Duodenal mucosa (tissue), 2 donors: Measurements from ENCODE around the gene KCTD3.

Experiments used
- H3K27ac ChIP-seq: one replicate; pipeline ENCODE4 v1.7.0; 2013; ENCODE audit warnings: low read depth, low read length
- H3K27me3 ChIP-seq, 2 donors: one replicate each; pipeline ENCODE4 v1.7.0; 2013; ENCODE audit warnings: low read length in 2 of 2, control low read depth in 1 of 2; ENCODE audit not compliant: insufficient read depth in 2 of 2, control insufficient read depth in 1 of 2
- H3K36me3 ChIP-seq, 2 donors: one replicate each; pipeline ENCODE4 v1.7.0; 2013; ENCODE audit warnings: low read length in 2 of 2, control low read depth in 1 of 2; ENCODE audit not compliant: insufficient read depth in 2 of 2, control insufficient read depth in 1 of 2
- H3K4me1 ChIP-seq, 2 donors: one replicate each; pipeline ENCODE4 v1.7.0; 2013; ENCODE audit warnings: low read length in 2 of 2, control low read depth in 1 of 2; ENCODE audit not compliant: insufficient read depth in 2 of 2, control insufficient read depth in 1 of 2
- H3K4me3 ChIP-seq, 2 donors: one replicate each; pipeline ENCODE4 v1.7.0; 2013; ENCODE audit warnings: low read length in 2 of 2, low read depth in 1 of 2
- H3K9ac ChIP-seq, 2 donors: one replicate each; pipeline ENCODE4 v1.7.0; 2013; ENCODE audit warnings: low read length in 2 of 2, low read depth in 1 of 2
- H3K9me3 ChIP-seq, 2 donors: one replicate each; pipeline ENCODE4 v1.7.0; 2013; ENCODE audit warnings: low read length in 2 of 2, control low read depth in 1 of 2; ENCODE audit not compliant: control insufficient read depth in 1 of 2

KCTD3 gene

DNA sequence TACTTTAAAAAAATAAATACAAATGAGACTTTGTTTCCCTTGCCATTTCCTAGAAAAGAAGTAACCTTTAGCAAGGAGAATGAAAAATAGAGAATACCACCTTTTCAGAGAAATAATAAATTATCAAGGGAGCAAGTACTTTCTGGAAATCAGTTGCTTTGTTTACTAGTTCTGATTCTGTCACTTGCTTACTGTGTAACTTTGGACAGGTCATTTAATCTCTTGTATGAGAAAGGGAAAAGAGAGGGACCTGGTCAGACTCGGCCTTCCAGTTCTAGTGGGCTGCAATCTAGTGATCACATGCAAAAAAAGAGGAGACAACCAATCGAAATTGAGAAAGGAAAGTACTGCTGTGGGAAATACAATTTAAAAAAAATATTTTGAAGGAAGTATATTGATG, 34.2 kb downstream of the KCTD3 start:
- Histone ChIP-seq H3K9ac (no peak overlapping the region), H3K36me3 (peaks cover 6 to 40% of the 10 kb centered on the region in 2 donors), H3K4me3 (no peak overlapping the region), H3K27me3 (no peaks in the 10 kb centered on the region), H3K4me1 (peaks cover 0 to 3% of the 10 kb centered on the region in 2 donors), H3K27ac (no peak overlapping the region), H3K9me3 (no peaks in the 10 kb centered on the region)

DNA sequence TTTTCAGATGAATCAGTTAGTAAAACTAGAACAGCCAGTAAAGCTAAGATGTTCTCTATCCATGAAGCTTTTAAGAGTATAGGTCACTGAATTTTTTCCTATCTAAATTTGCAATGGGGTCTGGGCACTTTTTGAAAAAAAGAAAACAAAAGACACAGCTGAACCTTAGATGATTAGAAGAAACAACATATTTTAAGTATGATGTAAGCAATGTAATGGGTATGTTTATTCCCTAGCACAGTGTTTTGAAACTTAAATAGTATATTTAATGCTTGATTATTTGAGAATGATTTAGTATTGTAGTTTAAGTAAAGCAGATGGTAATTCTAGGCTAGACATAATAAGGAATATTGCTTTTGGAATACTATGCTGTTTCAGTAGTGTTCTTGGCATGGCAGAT, 36.2 kb downstream of the KCTD3 start:
- H3K4me3 ChIP-seq, result no peak overlapping the region
- no peak overlapping the region for H3K9ac ChIP-seq
- no peaks in the 10 kb centered on the region for H3K9me3 ChIP-seq
- no peaks in the 10 kb centered on the region for H3K27me3 ChIP-seq
- no peaks in the 10 kb centered on the region for H3K4me1 ChIP-seq
- H3K27ac ChIP-seq, result no peak overlapping the region
- peaks cover 6 to 34% of the 10 kb centered on the region in 2 donors for H3K36me3 ChIP-seq

DNA sequence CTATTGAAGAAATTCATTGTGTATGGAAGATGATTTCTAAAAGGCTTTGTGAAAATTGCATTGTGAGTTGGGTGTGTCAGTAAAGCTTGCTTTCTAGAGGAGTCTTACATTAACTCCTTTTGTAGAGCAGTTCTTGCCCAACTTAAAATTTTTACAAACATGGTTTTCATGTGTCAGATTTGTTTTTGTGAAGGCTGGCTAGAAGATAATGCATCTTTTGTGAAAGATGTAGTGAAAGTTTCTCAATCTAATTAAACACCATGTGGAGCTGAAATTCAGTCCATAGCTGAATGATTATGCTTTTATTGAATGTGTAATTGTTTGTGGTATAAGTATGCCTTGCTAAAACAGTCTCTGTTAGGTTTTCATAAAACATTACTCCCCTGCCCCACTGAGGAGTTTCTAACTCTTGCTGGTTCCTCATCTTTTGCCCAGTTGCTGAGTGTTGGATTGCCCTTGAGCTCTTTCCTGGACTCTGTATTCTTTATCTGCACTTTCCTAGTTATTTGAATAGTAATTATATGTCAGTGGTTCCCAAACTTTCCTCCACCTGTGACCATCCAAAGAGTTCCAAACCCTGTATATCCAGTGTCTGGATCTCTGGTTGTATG, 38.0 kb downstream of the KCTD3 start:
- H3K4me1 ChIP-seq, result no peaks in the 10 kb centered on the region
- no peaks in the 10 kb centered on the region for H3K9me3 ChIP-seq
- H3K27ac ChIP-seq, result no peak overlapping the region
- H3K27me3 ChIP-seq, result no peaks in the 10 kb centered on the region
- peaks cover 10 to 33% of the 10 kb centered on the region in 2 donors for H3K36me3 ChIP-seq
- no peak overlapping the region for H3K4me3 ChIP-seq
- H3K9ac ChIP-seq, result no peak overlapping the region

- Histone ChIP-seq H3K9me3 (no peaks in the 10 kb centered on the region), H3K27me3 (no peaks in the 10 kb centered on the region), H3K9ac (no peak overlapping the region), H3K4me1 (no peaks in the 10 kb centered on the region), H3K4me3 (no peak overlapping the region), H3K36me3 (peaks cover 15 to 33% of the 10 kb centered on the region in 2 donors), H3K27ac (no peak overlapping the region)
Observed at GRCh38 chr1:215606036-215606435, 38.9 kb downstream of the KCTD3 start.

- Histone ChIP-seq H3K27me3 (no peaks in the 10 kb centered on the region), H3K27ac (no peak overlapping the region), H3K36me3 (peaks cover 17 to 33% of the 10 kb centered on the region in 2 donors), H3K9me3 (no peaks in the 10 kb centered on the region), H3K4me1 (no peaks in the 10 kb centered on the region), H3K4me3 (no peak overlapping the region), H3K9ac (no peak overlapping the region)
Observed at GRCh38 chr1:215606564-215607168, 39.6 kb downstream of the KCTD3 start.

DNA sequence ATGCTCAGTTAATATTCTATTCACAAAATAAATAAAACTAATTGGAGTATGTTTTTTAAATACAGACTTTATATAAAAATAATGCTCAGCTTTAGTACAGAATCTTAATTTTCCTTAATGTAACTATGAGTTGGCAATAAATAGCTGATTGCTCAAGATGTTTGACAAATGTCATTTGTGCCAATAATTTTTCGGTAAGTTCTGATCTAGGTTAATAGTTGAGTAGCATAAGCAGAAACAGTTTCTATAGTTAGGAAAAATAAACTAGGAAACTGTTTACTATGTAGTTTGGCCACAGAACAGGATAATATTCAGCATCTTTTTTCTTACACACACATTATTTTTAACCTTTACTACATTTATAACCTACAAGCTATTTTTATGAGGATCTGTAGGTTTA, 40.3 kb downstream of the KCTD3 start:
- Histone ChIP-seq H3K4me1 (no peaks in the 10 kb centered on the region), H3K4me3 (no peak overlapping the region), H3K9ac (no peak overlapping the region), H3K27ac (no peak overlapping the region), H3K36me3 (peaks cover 15 to 30% of the 10 kb centered on the region in 2 donors), H3K27me3 (no peaks in the 10 kb centered on the region), H3K9me3 (no peaks in the 10 kb centered on the region)

DNA sequence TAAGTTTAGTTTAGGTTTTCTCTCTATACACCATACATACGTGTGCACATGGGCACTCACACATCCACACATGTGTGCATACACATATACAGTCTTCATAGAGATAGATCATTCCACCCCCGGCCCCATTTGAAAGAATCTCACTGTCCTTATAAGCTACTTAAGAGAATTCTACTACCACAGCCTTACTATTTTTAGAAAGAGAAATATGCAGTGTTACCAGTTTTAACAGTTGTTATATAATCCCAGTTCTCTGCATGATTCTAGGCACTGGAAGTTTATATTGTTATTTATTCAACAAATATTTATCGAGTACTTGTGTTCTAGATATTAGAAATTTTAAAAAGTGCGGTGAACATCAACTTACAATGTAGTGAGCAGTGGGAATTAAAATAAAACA, 41.5 kb downstream of the KCTD3 start:
- Histone ChIP-seq H3K27me3 (no peaks in the 10 kb centered on the region), H3K9me3 (peaks cover 0 to 4% of the 10 kb centered on the region in 2 donors), H3K27ac (no peak overlapping the region), H3K9ac (no peak overlapping the region), H3K4me3 (no peak overlapping the region), H3K36me3 (peaks cover 18 to 30% of the 10 kb centered on the region in 2 donors), H3K4me1 (no peaks in the 10 kb centered on the region)

DNA sequence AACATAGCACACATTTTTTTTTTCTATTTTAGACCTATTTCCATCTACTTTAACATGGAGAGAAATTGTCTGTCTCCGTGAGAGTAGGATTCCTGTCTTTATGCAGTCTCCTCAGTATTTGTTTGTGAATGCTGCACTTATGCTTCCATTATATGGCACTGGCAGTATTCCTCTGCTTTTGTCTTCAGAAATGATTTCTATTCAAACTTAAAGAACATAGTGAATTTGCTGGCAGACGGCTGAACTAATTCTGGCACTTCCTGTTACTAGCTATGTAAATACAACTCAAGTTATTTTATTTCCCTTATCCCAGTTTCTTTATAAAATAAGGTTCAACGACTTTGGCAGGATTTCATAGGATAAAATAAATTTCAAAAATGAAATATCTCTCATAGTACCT, 45.3 kb downstream of the KCTD3 start:
- Histone ChIP-seq H3K27ac (no peak overlapping the region), H3K4me1 (no peaks in the 10 kb centered on the region), H3K36me3 (peaks cover 20 to 29% of the 10 kb centered on the region in 2 donors), H3K9me3 (peaks cover 0 to 4% of the 10 kb centered on the region in 2 donors), H3K4me3 (no peak overlapping the region), H3K9ac (no peak overlapping the region), H3K27me3 (no peaks in the 10 kb centered on the region)

- H3K4me3 ChIP-seq, result no peak overlapping the region
- H3K9me3 ChIP-seq, result peaks cover 0 to 4% of the 10 kb centered on the region in 2 donors
- peaks cover 12 to 46% of the 10 kb centered on the region in 2 donors for H3K36me3 ChIP-seq
- no peaks in the 10 kb centered on the region for H3K4me1 ChIP-seq
- no peak overlapping the region for H3K27ac ChIP-seq
- no peaks in the 10 kb centered on the region for H3K27me3 ChIP-seq
- no peak overlapping the region for H3K9ac ChIP-seq
Observed at GRCh38 chr1:215617979-215618378, 50.9 kb downstream of the KCTD3 start.

DNA sequence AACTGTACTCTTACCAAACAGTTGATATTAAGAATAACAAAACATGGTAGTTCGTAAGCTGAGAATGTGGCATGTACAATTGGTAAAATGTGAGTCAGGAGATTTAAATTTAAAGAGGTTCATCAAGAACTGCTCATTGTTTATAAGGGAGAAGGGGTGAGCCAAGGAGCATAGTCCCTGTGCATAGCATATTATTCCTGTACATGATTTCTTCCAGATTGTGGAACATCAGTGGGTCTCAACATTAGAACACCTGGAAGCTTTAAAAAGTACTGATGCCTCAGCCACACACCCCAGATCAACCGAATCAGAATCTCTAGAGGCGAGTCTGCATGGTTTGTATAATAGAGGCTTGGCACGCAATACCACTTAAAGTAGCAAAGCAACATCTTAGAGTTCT, 56.1 kb downstream of the KCTD3 start:
- no peak overlapping the region for H3K4me3 ChIP-seq
- H3K36me3 ChIP-seq, result peaks cover 9 to 26% of the 10 kb centered on the region in 2 donors
- H3K27ac ChIP-seq, result no peak overlapping the region
- no peaks in the 10 kb centered on the region for H3K27me3 ChIP-seq
- H3K4me1 ChIP-seq, result no peaks in the 10 kb centered on the region
- no peaks in the 10 kb centered on the region for H3K9me3 ChIP-seq
- H3K9ac ChIP-seq, result no peak overlapping the region
